ENCODE results near the gene PIK3CB. TPM values are rescaled to one million over a fixed set of nuclear protein-coding genes. Genes with fewer than 3 reads are reported as not detected.

The PIK3CB gene
- total RNA-seq, 1 donor from 2014 or later: 14.2 TPM

- no peak overlapping the region for H3K4me3 Mint-ChIP-seq (ENCODE audit: unreplicated experiment)
- no peaks in the 10 kb centered on the region for H3K9me3 Mint-ChIP-seq (ENCODE audit: unreplicated experiment)
- no peak for TF ChIP-seq CTCF (IDR thresholded peaks at IDR 0.05; ENCODE audit: partially characterized antibody, unreplicated experiment)
- H3K27me3 Mint-ChIP-seq (ENCODE audit: unreplicated experiment): peaks cover 1% of the 10 kb centered on the region
- DNase-seq: no peak
- H3K4me1 Mint-ChIP-seq (ENCODE audit: low read depth, unreplicated experiment): no peaks in the 10 kb centered on the region
- no peak overlapping the region for H3K27ac Mint-ChIP-seq (ENCODE audit: unreplicated experiment)
- no peaks in the 10 kb centered on the region for H3K36me3 Mint-ChIP-seq (ENCODE audit: unreplicated experiment)
Observed at GRCh38 chr3:138668107-138668506, 166.6 kb downstream of the PIK3CB start.

- Mint-ChIP-seq H3K27me3 (ENCODE audit: unreplicated experiment) (no peaks in the 10 kb centered on the region), H3K4me3 (ENCODE audit: unreplicated experiment) (no peak overlapping the region), H3K27ac (ENCODE audit: unreplicated experiment) (no peak overlapping the region), H3K4me1 (ENCODE audit: low read depth, unreplicated experiment) (no peaks in the 10 kb centered on the region), H3K9me3 (ENCODE audit: unreplicated experiment) (no peaks in the 10 kb centered on the region), H3K36me3 (ENCODE audit: unreplicated experiment) (peaks cover 4% of the 10 kb centered on the region)
- DNase-seq: no peak
- TF ChIP-seq CTCF (IDR thresholded peaks at IDR 0.05; ENCODE audit: partially characterized antibody, unreplicated experiment): no peak
Observed at GRCh38 chr3:138657508-138657907, 177.2 kb downstream of the PIK3CB start.

GRCh38 chr3:138653567-138653966, 181.2 kb downstream of the PIK3CB start:
- H3K4me1 Mint-ChIP-seq (ENCODE audit: low read depth, unreplicated experiment): no peaks in the 10 kb centered on the region
- no peak overlapping the region for H3K4me3 Mint-ChIP-seq (ENCODE audit: unreplicated experiment)
- TF ChIP-seq CTCF (IDR thresholded peaks at IDR 0.05; ENCODE audit: partially characterized antibody, unreplicated experiment): no peak
- peaks cover 2% of the 10 kb centered on the region for H3K9me3 Mint-ChIP-seq (ENCODE audit: unreplicated experiment)
- H3K27me3 Mint-ChIP-seq (ENCODE audit: unreplicated experiment): peaks cover 2% of the 10 kb centered on the region
- H3K27ac Mint-ChIP-seq (ENCODE audit: unreplicated experiment): no peak overlapping the region
- peaks cover 15% of the 10 kb centered on the region for H3K36me3 Mint-ChIP-seq (ENCODE audit: unreplicated experiment)
- DNase-seq: no peak

- H3K9me3 Mint-ChIP-seq (ENCODE audit: unreplicated experiment): peaks cover 14% of the 10 kb centered on the region
- no peaks in the 10 kb centered on the region for H3K4me1 Mint-ChIP-seq (ENCODE audit: low read depth, unreplicated experiment)
- H3K27ac Mint-ChIP-seq (ENCODE audit: unreplicated experiment): peak overlapping the region; percentile 57
- no peak for DNase-seq
- peaks cover 2% of the 10 kb centered on the region for H3K27me3 Mint-ChIP-seq (ENCODE audit: unreplicated experiment)
- peaks cover 39% of the 10 kb centered on the region for H3K36me3 Mint-ChIP-seq (ENCODE audit: unreplicated experiment)
- H3K4me3 Mint-ChIP-seq (ENCODE audit: unreplicated experiment): no peak overlapping the region
- no peak for TF ChIP-seq CTCF (IDR thresholded peaks at IDR 0.05; ENCODE audit: partially characterized antibody, unreplicated experiment)
Observed at GRCh38 chr3:138649134-138649533, 185.6 kb downstream of the PIK3CB start.

- DNase-seq: no peak
- Mint-ChIP-seq H3K27ac (ENCODE audit: unreplicated experiment) (no peak overlapping the region), H3K36me3 (ENCODE audit: unreplicated experiment) (peaks cover 45% of the 10 kb centered on the region), H3K4me3 (ENCODE audit: unreplicated experiment) (no peak overlapping the region), H3K9me3 (ENCODE audit: unreplicated experiment) (peaks cover 27% of the 10 kb centered on the region), H3K27me3 (ENCODE audit: unreplicated experiment) (peaks cover 4% of the 10 kb centered on the region), H3K4me1 (ENCODE audit: low read depth, unreplicated experiment) (no peaks in the 10 kb centered on the region)
- TF ChIP-seq CTCF (IDR thresholded peaks at IDR 0.05; ENCODE audit: partially characterized antibody, unreplicated experiment): no peak
Observed at GRCh38 chr3:138646513-138646912, 188.2 kb downstream of the PIK3CB start.
